Right cardiac atrium (tissue), 5 donors: Measurements from ENCODE around the gene LDLRAD4. TPM values are rescaled to one million over a fixed set of nuclear protein-coding genes. Genes with fewer than 3 reads are reported as not detected.

ENCODE experiments used
- ATAC-seq, 2 donors: fragments of 200-7000 bp; cut with Tn5 transposase; one replicate each; pipeline versions ENCODE4 v1.8.0 to v1.9.1; 2020; ENCODE audit warnings: moderate library complexity in 2 of 2, mild to moderate bottlenecking in 1 of 2
- DNase-seq, 3 donors: peaks; one replicate each; pipeline ENCODE4 v3.0.0-alpha.2; 2020
- H3K27ac ChIP-seq: one replicate; pipeline ENCODE4 v1.5.1; 2013; ENCODE audit warnings: mild to moderate bottlenecking, low read length, control low read depth, moderate library complexity
- H3K27me3 ChIP-seq: one replicate; pipeline ENCODE4 v1.6.1; 2013; ENCODE audit not compliant: control insufficient read depth, insufficient read depth
- H3K4me1 ChIP-seq: one replicate; pipeline ENCODE4 v1.6.1; 2013; ENCODE audit warnings: low read length; ENCODE audit not compliant: control insufficient read depth, insufficient read depth
- H3K4me3 ChIP-seq: one replicate; pipeline ENCODE4 v1.5.1; 2013; ENCODE audit warnings: low read length, control low read depth
- H3K9me3 ChIP-seq: one replicate; pipeline ENCODE4 v1.6.1; 2013; ENCODE audit warnings: low read length; ENCODE audit not compliant: control insufficient read depth
- WGBS: extraction: QIAGEN DNeasy Blood & Tissue Kit; methylation state at CpG from one replicate; pipeline ENCODE4 v1.1.7; 2013; 5-methylcytosine and 5-hydroxymethylcytosine counted together
- intact Hi-C, 4 donors: fragments of 100-400 bp; cut with DNase I; formaldehyde crosslinking; loops; one replicate each; pipeline versions ENCODE4 v1.11.0 to v1.14.0; 2022 to 2023
- polyA plus RNA-seq: library from polyadenylated mRNA; stranded (reverse); fragments of 200-250 nt; gene quantifications from one replicate; pipeline ENCODE4 v1.2.3, GENCODE V29; 2013
- total RNA-seq, 4 donors: library from RNA; stranded (reverse); fragmentation: NEBNext Ultra II Directional; extraction: Animal tissue kit (Norgen Biotek cat#: 25700); gene quantifications; one replicate each; pipeline ENCODE4 v1.2.1, GENCODE V29; 2021
- donor health status: healthy with polysubstance abuse.
- donor health status: DM: no; HTN: yes; CAD: no.
- donor health status: DM: no; HTN: no; CAD: no.
- donor health status: DM: no; HTN: yes; CAD: no; lungs with severe emphysema.
- donor health status: DM: yes; HTN: yes; CAD: no.

Gene LDLRAD4
- total and polyA plus RNA-seq, 5 donors: 25.7 to 159 (median 68.1) TPM

- peak overlapping the region; percentile 83 for H3K27ac ChIP-seq
- no peaks in the 10 kb centered on the region for H3K27me3 ChIP-seq
- H3K9me3 ChIP-seq: no peaks in the 10 kb centered on the region
- intact Hi-C loops: loop anchor here (2.0 to 10.0 kb wide), 9 partner anchors 159 to 584 kb away; no protein-coding TSS in a partner anchor
- H3K4me3 ChIP-seq: peak overlapping the region; percentile 95
- DNase-seq (peak; percentile 53 to 81 (median 73)), ATAC-seq (peak; percentile 1 to 14)
- WGBS: under 1% methylated on average over 53 of the region's 53 CpGs
- peaks cover 16% of the 10 kb centered on the region for H3K4me1 ChIP-seq
Observed at GRCh38 chr18:13217971-13218367, 591 bp upstream of the LDLRAD4 start.

GRCh38 chr18:13218997-13219396, 437 bp downstream of the LDLRAD4 start:
- intact Hi-C loops: loop anchor here (5.0 to 10.0 kb wide), 8 partner anchors 158 to 583 kb away; no protein-coding TSS in a partner anchor
- Histone ChIP-seq H3K4me3 (peak overlapping the region; percentile 95), H3K9me3 (no peaks in the 10 kb centered on the region), H3K4me1 (peaks cover 26% of the 10 kb centered on the region), H3K27me3 (no peaks in the 10 kb centered on the region), H3K27ac (peak overlapping the region; percentile 83)
- ATAC-seq: no peak
- 15% methylated on average over 15 of the region's 15 CpGs for WGBS
- DNase-seq: no peak

GRCh38 chr18:13219593-13220159, 1.1 kb downstream of the LDLRAD4 start:
- 16% methylated on average over 4 of the region's 4 CpGs for WGBS
- ATAC-seq (no peak), DNase-seq (no peak)

GRCh38 chr18:13220361-13220991, 1.9 kb downstream of the LDLRAD4 start:
- intact Hi-C loops: loop anchor here (5.0 to 10.0 kb wide), 4 partner anchors 47 to 162 kb away; no protein-coding TSS in a partner anchor
- H3K9me3 ChIP-seq: no peaks in the 10 kb centered on the region
- H3K4me1 ChIP-seq: peaks cover 28% of the 10 kb centered on the region
- peak; percentile 2 to 5 for ATAC-seq
- no peaks in the 10 kb centered on the region for H3K27me3 ChIP-seq
- peak overlapping the region; percentile 68 for H3K27ac ChIP-seq
- WGBS: 33% methylated on average over 10 of the region's 10 CpGs
- peak in 2 of 3 donors; percentile 44 to 61 for DNase-seq
- peak overlapping the region; percentile 95 for H3K4me3 ChIP-seq

More at GRCh38 chr18:13219593-13220159, 1.1 kb downstream of the LDLRAD4 start:
- Histone ChIP-seq H3K27me3 (no peaks in the 10 kb centered on the region), H3K9me3 (no peaks in the 10 kb centered on the region), H3K4me1 (peaks cover 28% of the 10 kb centered on the region), H3K4me3 (peak overlapping the region; percentile 95), H3K27ac (peak overlapping the region; percentile 61)
- intact Hi-C loops: loop anchor here (5.0 to 10.0 kb wide), 12 partner anchors 48 to 583 kb away; no protein-coding TSS in a partner anchor

GRCh38 chr18:13221869-13222855, 3.6 kb downstream of the LDLRAD4 start:
- ATAC-seq: peak; percentile 74 to 83

GRCh38 chr18:13222856-13223281, 4.3 kb downstream of the LDLRAD4 start:
- Histone ChIP-seq H3K27ac (peak overlapping the region; percentile 86), H3K4me1 (peaks cover 26% of the 10 kb centered on the region), H3K4me3 (no peak overlapping the region), H3K27me3 (no peaks in the 10 kb centered on the region), H3K9me3 (no peaks in the 10 kb centered on the region)
- ATAC-seq (peak; percentile 7 to 53), DNase-seq (peak in 1 of 3 donors; percentile 75)
- intact Hi-C loops: loop anchor here (5.0 to 10.0 kb wide), 4 partner anchors 44 to 159 kb away; no protein-coding TSS in a partner anchor
- WGBS: 34% methylated on average over 4 of the region's 4 CpGs

More at GRCh38 chr18:13221869-13222855, 3.6 kb downstream of the LDLRAD4 start:
- peak; percentile 83 to 94 (median 92) for DNase-seq
- peak overlapping the region; percentile 86 for H3K27ac ChIP-seq
- H3K9me3 ChIP-seq: no peaks in the 10 kb centered on the region
- peak overlapping the region; percentile 27 for H3K4me3 ChIP-seq
- intact Hi-C loops: loop anchor here (5.0 to 10.0 kb wide), 4 partner anchors 45 to 160 kb away; no protein-coding TSS in a partner anchor
- no peaks in the 10 kb centered on the region for H3K27me3 ChIP-seq
- WGBS: 8% methylated on average over 24 of the region's 24 CpGs
- H3K4me1 ChIP-seq: peaks cover 26% of the 10 kb centered on the region

GRCh38 chr18:13223311-13224143, 5.0 kb downstream of the LDLRAD4 start:
- 48% methylated on average over 13 of the region's 13 CpGs for WGBS
- ATAC-seq (peak; percentile 58 to 70), DNase-seq (peak; percentile 53 to 82 (median 81))
- Histone ChIP-seq H3K9me3 (no peaks in the 10 kb centered on the region), H3K27ac (peak overlapping the region; percentile 86), H3K4me3 (no peak overlapping the region), H3K27me3 (no peaks in the 10 kb centered on the region), H3K4me1 (peaks cover 26% of the 10 kb centered on the region)
- intact Hi-C loops: loop anchor here (5.0 to 10.0 kb wide), 4 partner anchors 44 to 159 kb away; no protein-coding TSS in a partner anchor

- Histone ChIP-seq H3K4me1 (peaks cover 20% of the 10 kb centered on the region), H3K27ac (no peak overlapping the region), H3K9me3 (no peaks in the 10 kb centered on the region), H3K27me3 (no peaks in the 10 kb centered on the region), H3K4me3 (no peak overlapping the region)
- ATAC-seq (no peak), DNase-seq (no peak)
- intact Hi-C loops: loop anchor here in 1 of 4 donors (10.0 kb wide), 1 partner anchor 50 kb away; no protein-coding TSS in a partner anchor
- WGBS: 88% methylated on average over 5 of the region's 5 CpGs
Observed at GRCh38 chr18:13225261-13225660, 6.7 kb downstream of the LDLRAD4 start.

GRCh38 chr18:13226533-13227144, 8.1 kb downstream of the LDLRAD4 start:
- Histone ChIP-seq H3K27me3 (no peaks in the 10 kb centered on the region), H3K9me3 (no peaks in the 10 kb centered on the region), H3K4me1 (peaks cover 15% of the 10 kb centered on the region), H3K27ac (no peak overlapping the region), H3K4me3 (no peak overlapping the region)
- intact Hi-C loops: loop anchor here in 1 of 4 donors (10.0 kb wide), 1 partner anchor 48 kb away; no protein-coding TSS in a partner anchor
- DNase-seq (no peak), ATAC-seq (no peak)
- 94% methylated on average over 5 of the region's 5 CpGs for WGBS
